K562 (cell line): ENCODE results near the gene POLL.

Experiments
- CEBPB ChIP-seq: fragments of 450-650 bp; IDR thresholded peaks from 2 replicates; pipeline ENCODE4 v1.6.1; 2016; ENCODE audit warnings: missing genetic modification characterization, missing compliant biosample characterization
- CHAMP1 ChIP-seq: fragments of 450-650 bp; IDR thresholded peaks from 2 replicates; pipeline ENCODE4 v1.6.1; 2016; ENCODE audit warnings: mild to moderate bottlenecking
- CTCF ChIP-seq, 3 experiments: IDR thresholded peaks in 2 of 3; conservative IDR thresholded peaks in 1 of 3; 2 replicates each; pipeline ENCODE4 v1.5.1; 2011 to 2012; ENCODE audit warnings: low read length in 3 of 3, mild to moderate bottlenecking in 3 of 3, control low read depth in 2 of 3, improper control_type of control experiment in 1 of 3, inconsistent platforms in 1 of 3, low read depth in 1 of 3, mixed read lengths in 1 of 3, moderate library complexity in 1 of 3; ENCODE audit not compliant: insufficient read depth in 2 of 3
- POLR2AphosphoS2 ChIP-seq: IDR thresholded peaks from 2 replicates; pipeline ENCODE4 v1.6.1; 2012; ENCODE audit warnings: low read length, improper control_type of control experiment
- POLR2AphosphoS5 ChIP-seq: IDR thresholded peaks from 2 replicates; pipeline ENCODE4 v1.6.1; 2011; ENCODE audit warnings: mild to moderate bottlenecking, low read depth, low read length, moderate library complexity; ENCODE audit not compliant: control insufficient read depth, insufficient read depth
- SRSF9 ChIP-seq: fragments of 200-400 bp; formaldehyde crosslinking; IDR thresholded peaks from 2 replicates; pipeline ENCODE4 v1.6.1; 2017; ENCODE audit warnings: low read depth, low read length, borderline replicate concordance
- YBX1 ChIP-seq: fragments of 450-650 bp; IDR thresholded peaks from 2 replicates; pipeline ENCODE4 v1.7.1; 2016; ENCODE audit warnings: mild to moderate bottlenecking
- ZNF561 ChIP-seq: fragments of 450-650 bp; formaldehyde crosslinking; conservative IDR thresholded peaks from 2 replicates; pipeline ENCODE4 v1.4.0; 2020; ENCODE audit warnings: mild to moderate bottlenecking, moderate library complexity

- TF ChIP-seq CTCF (IDR thresholded peaks at IDR 0.05 in 2 of 3, conservative IDR thresholded peaks at IDR 0.05 in 1 of 3; ENCODE audit: insufficient read depth in 2 of 3, low read depth in 1 of 3, low read length in 3 of 3) (no peak), ZNF561 (CRISPR knock-in tag) (no peak), CEBPB (no peak), CHAMP1 (no peak), POLR2AphosphoS2 (no peak), YBX1 (no peak), SRSF9 (no peak), POLR2AphosphoS5 (no peak)
Measured at GRCh38 chr10:101580486-101581399, 7.3 kb downstream of the POLL start.
